Camera-type eye (tissue), 1 donor: ENCODE data around the gene CFAP119. TPM values are rescaled to one million over a fixed set of nuclear protein-coding genes. Genes with fewer than 3 reads are reported as not detected.

Source experiments
- total RNA-seq: library from RNA; depleted of rRNA; stranded (reverse); fragments of >200 nt; gene quantifications from one replicate; pipeline ENCODE4 v1.2.3, GENCODE V29; 2014

The CFAP119 gene
- 4.6 TPM for total RNA-seq

DNA sequence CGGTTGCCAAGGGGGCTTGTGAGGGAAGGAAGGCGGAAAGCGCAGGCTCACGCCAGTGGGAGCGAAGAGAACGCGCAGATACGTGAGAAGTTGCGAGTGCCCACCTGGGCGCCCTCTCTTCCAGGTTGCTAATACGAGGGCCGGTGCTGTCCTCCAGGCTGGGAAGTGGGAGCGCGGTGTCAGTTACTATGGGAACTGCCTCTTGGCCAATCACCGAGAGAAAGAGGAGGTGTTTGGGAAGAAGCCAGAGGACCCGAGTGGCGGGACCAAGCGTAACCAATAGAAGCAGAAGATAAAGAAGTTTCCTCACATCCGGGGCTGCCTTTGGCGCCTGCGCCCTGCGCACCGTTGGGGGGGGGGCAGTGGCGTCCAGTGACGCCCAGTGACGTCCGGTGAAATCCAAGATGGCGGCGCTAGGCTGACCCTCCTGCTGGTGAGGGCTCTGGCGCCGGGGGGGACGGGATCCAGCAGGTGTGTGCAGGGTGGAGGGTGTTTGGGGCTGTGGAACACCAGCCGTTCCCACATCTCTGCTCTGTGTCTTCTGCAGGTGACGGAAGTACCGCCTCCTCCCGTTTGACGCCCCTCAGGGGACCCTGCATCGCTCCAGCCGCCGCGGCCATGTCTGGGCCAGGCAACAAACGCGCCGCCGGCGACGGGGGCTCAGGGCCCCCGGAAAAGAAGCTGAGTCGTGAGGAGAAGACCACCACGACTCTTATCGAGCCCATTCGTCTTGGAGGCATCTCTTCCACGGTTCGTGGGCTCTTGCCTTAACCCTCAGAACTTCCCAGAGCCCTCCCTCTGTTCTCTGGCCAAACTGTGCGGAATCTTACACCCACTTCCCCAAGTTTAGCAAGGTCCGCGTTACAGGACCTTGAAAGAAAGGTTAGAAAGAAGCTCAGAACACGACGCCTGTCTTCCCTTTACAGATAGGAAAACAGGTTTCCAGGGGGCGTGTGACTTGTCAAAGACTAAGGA is at the start of gene CFAP119, which contains the start of gene RNF40:
TSS of gene CFAP119 (minus strand) at position 135 of the 975 bp plus-strand sequence. CDS start 314 bp downstream, outside the sequence.
TSS of gene RNF40 (plus strand) at position 395 of the 975 bp plus-strand sequence. CDS start at position 619, 224 bp downstream.

DNA sequence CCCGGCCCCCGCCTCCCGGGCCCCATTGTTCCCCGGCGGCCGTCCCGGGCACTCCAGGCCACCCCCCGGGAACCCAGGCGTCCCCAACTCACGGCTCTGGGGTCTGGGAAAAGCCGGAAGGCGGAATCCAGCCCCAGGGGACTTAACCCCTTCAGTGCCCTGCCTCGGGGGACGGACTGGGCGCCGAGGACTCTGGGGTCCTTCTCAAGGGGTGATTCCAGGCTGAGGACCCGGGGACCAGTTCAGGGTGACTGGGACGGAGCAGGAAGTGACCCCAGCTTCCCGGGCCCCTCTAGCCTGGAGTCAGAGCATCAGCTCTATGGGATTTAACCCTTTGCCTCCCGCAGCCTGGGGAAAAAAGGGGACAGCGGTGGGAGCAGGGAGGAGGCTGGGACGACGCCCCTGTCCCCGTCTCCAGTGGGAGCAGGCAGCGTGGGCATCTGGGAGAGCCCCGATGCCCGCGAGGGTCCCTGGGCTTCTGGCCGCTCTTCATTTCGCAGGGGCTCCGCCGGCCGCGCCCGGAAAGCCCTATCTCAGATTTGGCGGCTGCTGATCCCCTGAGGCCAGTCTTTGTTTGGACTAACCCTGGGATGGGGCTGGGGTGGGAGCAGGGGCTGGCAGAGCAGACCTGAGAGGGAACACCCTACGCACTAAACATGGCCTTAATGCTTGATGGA is 25.2 kb upstream of the CFAP119 start, which contains the start of gene ZNF629:
TSS of gene ZNF629 (minus strand) at position 270 of the 677 bp plus-strand sequence. CDS start 2,723 bp downstream, outside the sequence.

DNA sequence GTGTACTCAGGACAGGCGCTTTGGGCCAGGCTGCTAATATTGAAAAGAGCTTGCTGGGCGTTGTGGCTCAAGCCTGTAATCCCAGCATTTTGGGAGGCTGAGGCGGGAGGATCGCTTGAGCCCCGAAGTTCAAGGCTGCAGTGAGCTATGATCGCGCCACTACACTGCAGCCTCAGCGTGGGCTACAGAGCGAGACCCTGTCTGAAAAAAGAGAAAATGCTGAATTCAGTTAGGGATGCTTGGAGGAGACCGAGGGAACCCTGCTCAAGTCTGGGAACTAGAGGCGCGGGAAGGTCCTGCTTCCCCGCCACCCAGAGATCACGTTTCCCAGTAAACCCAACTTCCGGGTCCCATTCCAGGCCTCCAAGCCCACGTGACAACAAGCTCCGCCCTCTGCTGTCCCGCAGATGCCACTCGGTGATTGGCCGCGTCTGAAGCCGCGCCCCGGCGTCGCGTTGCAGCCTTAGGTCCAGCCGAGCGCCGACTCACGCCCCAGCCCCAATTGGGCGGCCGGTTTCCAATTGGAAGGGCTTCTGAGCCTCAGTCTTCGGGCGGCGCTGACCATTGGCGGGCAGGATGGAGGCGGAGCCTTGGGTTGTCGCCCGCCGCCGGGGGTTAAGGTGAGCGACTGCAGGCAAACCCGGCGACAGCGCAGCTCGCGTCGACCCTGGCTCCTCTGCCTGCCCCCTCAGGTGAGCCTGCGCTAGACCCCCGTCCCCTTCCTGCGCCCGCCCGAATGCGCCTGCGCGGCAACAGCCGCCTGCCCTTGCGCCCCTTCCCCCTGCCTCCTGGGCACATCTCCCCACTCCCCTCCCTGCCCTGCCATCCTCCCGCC is 13.8 kb downstream of the CFAP119 start, which contains the start of gene PHKG2:
TSS of gene PHKG2 (plus strand) at position 627 of the 835 bp plus-strand sequence. CDS start 396 bp downstream, outside the sequence.

Other genes starting within 250 kb of the CFAP119 start
- gene ZNF768, start 235.5 kb downstream of the CFAP119 start, total RNA-seq = 26.4 TPM
- 18.6 TPM for gene ZNF747, start 227.2 kb downstream of the CFAP119 start, total RNA-seq
- 17.8 TPM for gene ZNF764, start 203.7 kb downstream of the CFAP119 start, total RNA-seq
- 9.2 TPM for gene ZNF688, start 190.3 kb downstream of the CFAP119 start, total RNA-seq
- 30.5 TPM for gene ZNF785, start 176.4 kb downstream of the CFAP119 start, total RNA-seq
- gene ZNF689, start 151.7 kb downstream of the CFAP119 start, total RNA-seq = 8.2 TPM
- gene PRR14, start 111.1 kb downstream of the CFAP119 start, total RNA-seq = 26.1 TPM
- 30.7 TPM for gene FBRS, start 103.6 kb downstream of the CFAP119 start, total RNA-seq
- gene SRCAP, start 62.9 kb downstream of the CFAP119 start, total RNA-seq = 58.9 TPM
- gene PHKG2, start 13.6 kb downstream of the CFAP119 start, total RNA-seq = 10.8 TPM
- gene RNF40, start 260 bp upstream of the CFAP119 start, total RNA-seq = 148 TPM
- 18.8 TPM for gene ZNF629, start 25.1 kb upstream of the CFAP119 start, total RNA-seq
- gene BCL7C, start 132.0 kb upstream of the CFAP119 start, total RNA-seq = 34.7 TPM
- 1.6 TPM for gene CTF1, start 134.6 kb upstream of the CFAP119 start, total RNA-seq
- gene FBXL19, start 161.5 kb upstream of the CFAP119 start, total RNA-seq = 23.4 TPM
- 17.2 TPM for gene ORAI3, start 187.0 kb upstream of the CFAP119 start, total RNA-seq
- gene SETD1A, start 195.7 kb upstream of the CFAP119 start, total RNA-seq = 9.0 TPM
- gene HSD3B7, start 223.1 kb upstream of the CFAP119 start, total RNA-seq = 8.4 TPM
- gene STX1B, start 248.6 kb upstream of the CFAP119 start, total RNA-seq = 9.1 TPM